Vagina (tissue), 2 donors: ENCODE results near the gene HSD17B8.

Experiments
- POLR2AphosphoS5 ChIP-seq, 2 donors: sonication (generic); formaldehyde crosslinking; IDR thresholded peaks; one replicate each; pipeline ENCODE4 v1.9.0; 2017; ENCODE audit warnings: antibody characterized with exemption in 2 of 2, mild to moderate bottlenecking in 2 of 2, low read depth in 1 of 2; ENCODE audit not compliant: insufficient read depth in 1 of 2
- TF ChIP-seq, protein P1 (sequence below), 3 experiments: fragments of 450-650 bp in 2 of 3; fragments of 200-600 bp in 1 of 3; sonication (generic) in 1 of 3; IDR thresholded peaks; one replicate each; pipeline ENCODE4 v1.5.1; 2017 to 2019; ENCODE audit warnings: antibody characterized with exemption in 3 of 3, mild to moderate bottlenecking in 2 of 3, moderate library complexity in 2 of 3

GRCh38 chr6:33235221-33235634, 30.8 kb downstream of the HSD17B8 start:
- TF ChIP-seq, protein P1, sequence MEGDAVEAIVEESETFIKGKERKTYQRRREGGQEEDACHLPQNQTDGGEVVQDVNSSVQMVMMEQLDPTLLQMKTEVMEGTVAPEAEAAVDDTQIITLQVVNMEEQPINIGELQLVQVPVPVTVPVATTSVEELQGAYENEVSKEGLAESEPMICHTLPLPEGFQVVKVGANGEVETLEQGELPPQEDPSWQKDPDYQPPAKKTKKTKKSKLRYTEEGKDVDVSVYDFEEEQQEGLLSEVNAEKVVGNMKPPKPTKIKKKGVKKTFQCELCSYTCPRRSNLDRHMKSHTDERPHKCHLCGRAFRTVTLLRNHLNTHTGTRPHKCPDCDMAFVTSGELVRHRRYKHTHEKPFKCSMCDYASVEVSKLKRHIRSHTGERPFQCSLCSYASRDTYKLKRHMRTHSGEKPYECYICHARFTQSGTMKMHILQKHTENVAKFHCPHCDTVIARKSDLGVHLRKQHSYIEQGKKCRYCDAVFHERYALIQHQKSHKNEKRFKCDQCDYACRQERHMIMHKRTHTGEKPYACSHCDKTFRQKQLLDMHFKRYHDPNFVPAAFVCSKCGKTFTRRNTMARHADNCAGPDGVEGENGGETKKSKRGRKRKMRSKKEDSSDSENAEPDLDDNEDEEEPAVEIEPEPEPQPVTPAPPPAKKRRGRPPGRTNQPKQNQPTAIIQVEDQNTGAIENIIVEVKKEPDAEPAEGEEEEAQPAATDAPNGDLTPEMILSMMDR (IDR thresholded peaks at IDR 0.05): no peak
- no peak for TF ChIP-seq POLR2AphosphoS5 (IDR thresholded peaks at IDR 0.05; ENCODE audit: insufficient read depth in 1 of 2, low read depth in 1 of 2)
